ENCODE measurements around the gene RILP. TPM values are rescaled to one million over a fixed set of nuclear protein-coding genes. Genes with fewer than 3 reads are reported as not detected.
A peak's percentile ranks its signal among the peaks of the same experiment; 100 is the strongest.

The RILP gene
- polyA plus RNA-seq, 1 donor, result 9.0 TPM

DNA sequence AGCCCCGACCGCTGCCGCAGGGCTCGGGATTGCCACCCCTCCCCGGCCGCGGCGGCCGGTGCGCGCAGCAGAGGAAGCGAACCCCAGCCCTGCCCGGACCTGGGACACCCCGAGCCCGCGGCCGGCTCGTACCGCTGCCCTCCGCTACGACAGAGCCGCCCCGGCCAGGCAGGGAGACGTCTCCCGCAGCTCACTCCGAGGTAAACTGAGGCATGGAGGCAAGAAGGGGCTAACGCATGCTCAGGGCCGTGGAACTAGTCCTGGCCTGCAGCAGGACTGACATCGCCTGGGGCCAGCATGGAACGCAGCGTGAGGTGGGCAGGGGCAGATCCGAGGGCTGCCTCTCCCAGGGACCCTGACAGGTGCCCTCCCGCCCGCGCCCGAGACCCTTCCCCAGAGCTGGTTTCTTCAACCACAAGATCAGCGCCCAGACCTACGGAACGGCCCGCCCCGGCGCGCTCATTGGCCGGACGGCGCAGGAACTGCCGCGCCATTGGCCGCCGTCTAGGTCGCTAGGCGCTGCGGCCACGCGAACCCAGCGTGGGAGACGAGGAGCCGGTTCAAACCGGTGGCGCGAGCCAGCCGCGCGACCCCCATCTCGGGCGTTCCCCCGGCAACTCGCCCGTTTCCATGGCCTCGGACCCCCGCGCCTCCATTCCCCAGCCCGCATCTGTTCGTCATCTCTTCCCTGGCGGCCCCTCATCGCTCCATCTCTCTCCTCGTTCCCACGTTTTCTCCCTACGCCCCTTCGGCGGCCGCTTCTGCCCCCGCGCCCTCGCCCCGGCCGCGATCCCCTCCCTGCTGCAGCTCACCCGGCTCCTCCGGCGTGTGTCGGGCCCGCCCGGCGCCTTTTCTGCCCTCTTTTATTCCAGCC, 21.4 kb downstream of the RILP start, which contains the start of gene SLC43A2:
SLC43A2 (minus strand) TSS at position 853 of the 874 bp plus-strand sequence. CDS start 960 bp downstream, outside the sequence.
- peaks cover 5% of the 10 kb centered on the region for H3K27me3 ChIP-seq (ENCODE audit: control insufficient read depth, insufficient read depth, low read length)
- H3K36me3 ChIP-seq (ENCODE audit: control insufficient read depth, insufficient read depth, low read length), result peaks cover 7% of the 10 kb centered on the region
- WGBS (ENCODE audit: insufficient coverage, low lambda C conversion rate), result no CpG with 5 or more reads among the region's 95 CpGs
- H3K27ac ChIP-seq (ENCODE audit: low read length), result peak within 1 kb of the TSS; percentile 82
- H3K9me3 ChIP-seq (ENCODE audit: control insufficient read depth, low read depth, low read length), result no peaks in the 10 kb centered on the region
- peaks cover 37% of the 10 kb centered on the region for H3K4me1 ChIP-seq (ENCODE audit: control insufficient read depth, insufficient read depth, low read length)
- peak within 1 kb of the TSS; percentile 96 for H3K4me3 ChIP-seq (ENCODE audit: low read length)
- DNase-seq, result peak; percentile 88 to 91

- Histone ChIP-seq H3K36me3 (ENCODE audit: control insufficient read depth, insufficient read depth, low read length) (peaks cover 10% of the 10 kb centered on the region), H3K4me3 (ENCODE audit: low read length) (peak overlapping the region; percentile 96), H3K9me3 (ENCODE audit: control insufficient read depth, low read depth, low read length) (no peaks in the 10 kb centered on the region), H3K27ac (ENCODE audit: low read length) (peak overlapping the region; percentile 77), H3K4me1 (ENCODE audit: control insufficient read depth, insufficient read depth, low read length) (peaks cover 37% of the 10 kb centered on the region), H3K27me3 (ENCODE audit: control insufficient read depth, insufficient read depth, low read length) (peaks cover 5% of the 10 kb centered on the region)
- peak in 1 of 2 donors; percentile 49 for DNase-seq
- WGBS (ENCODE audit: insufficient coverage, low lambda C conversion rate), result no CpG with 5 or more reads among the region's 39 CpGs
Measured at GRCh38 chr17:1627182-1627981, 22.3 kb downstream of the RILP start.

DNA sequence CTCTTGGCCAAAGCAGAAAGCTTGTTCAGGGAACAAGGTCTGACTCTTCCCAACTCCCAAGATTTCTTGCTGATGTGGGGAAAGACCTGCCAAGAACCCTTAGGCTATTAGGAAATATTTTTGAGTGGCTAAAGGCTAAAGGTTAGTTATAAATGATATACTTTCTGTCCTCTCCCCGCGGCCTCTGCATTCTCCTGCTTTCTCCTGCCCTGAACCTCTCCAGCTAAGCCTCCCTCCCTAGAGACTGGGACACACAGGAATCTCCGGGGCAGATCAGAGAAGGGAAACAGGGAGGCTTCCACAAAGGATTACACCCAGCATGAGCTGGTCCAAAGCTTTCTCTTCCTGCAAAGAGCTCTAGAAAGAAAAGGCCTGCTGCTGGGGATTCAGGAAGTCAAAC, 23.3 kb downstream of the RILP start:
- peak overlapping the region; percentile 96 for H3K4me3 ChIP-seq (ENCODE audit: low read length)
- peaks cover 37% of the 10 kb centered on the region for H3K4me1 ChIP-seq (ENCODE audit: control insufficient read depth, insufficient read depth, low read length)
- peak in 1 of 2 donors; percentile 80 for DNase-seq
- WGBS (ENCODE audit: insufficient coverage, low lambda C conversion rate), result no CpG with 5 or more reads among the region's 3 CpGs
- H3K9me3 ChIP-seq (ENCODE audit: control insufficient read depth, low read depth, low read length), result no peaks in the 10 kb centered on the region
- H3K27ac ChIP-seq (ENCODE audit: low read length), result peak overlapping the region; percentile 77
- H3K36me3 ChIP-seq (ENCODE audit: control insufficient read depth, insufficient read depth, low read length), result peaks cover 15% of the 10 kb centered on the region
- H3K27me3 ChIP-seq (ENCODE audit: control insufficient read depth, insufficient read depth, low read length), result peaks cover 5% of the 10 kb centered on the region

DNA sequence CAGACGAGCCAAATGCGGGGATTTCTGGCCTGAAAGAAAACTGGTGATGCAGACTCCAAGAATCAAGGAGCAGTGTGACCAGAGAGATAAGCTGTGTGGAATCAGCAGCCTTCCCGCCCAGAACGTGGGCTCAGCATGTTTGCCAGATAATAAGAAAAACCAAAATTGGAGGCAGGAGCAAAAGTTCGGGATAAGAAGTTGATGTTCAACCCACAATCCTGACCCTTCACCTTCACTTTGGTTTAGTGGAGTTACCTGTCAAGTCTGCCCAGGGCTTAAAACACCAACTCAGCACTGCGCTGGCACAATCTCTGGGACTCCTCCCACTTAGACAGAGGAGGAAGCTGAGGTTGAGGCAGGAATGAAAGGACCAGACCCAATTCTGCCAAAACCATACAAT, 24.1 kb downstream of the RILP start:
- H3K4me1 ChIP-seq (ENCODE audit: control insufficient read depth, insufficient read depth, low read length), result peaks cover 43% of the 10 kb centered on the region
- peak overlapping the region; percentile 77 for H3K27ac ChIP-seq (ENCODE audit: low read length)
- peaks cover 5% of the 10 kb centered on the region for H3K27me3 ChIP-seq (ENCODE audit: control insufficient read depth, insufficient read depth, low read length)
- peak; percentile 73 to 84 for DNase-seq
- no peaks in the 10 kb centered on the region for H3K9me3 ChIP-seq (ENCODE audit: control insufficient read depth, low read depth, low read length)
- no CpG with 5 or more reads among the region's 6 CpGs for WGBS (ENCODE audit: insufficient coverage, low lambda C conversion rate)
- peaks cover 18% of the 10 kb centered on the region for H3K36me3 ChIP-seq (ENCODE audit: control insufficient read depth, insufficient read depth, low read length)
- H3K4me3 ChIP-seq (ENCODE audit: low read length), result no peak overlapping the region

DNA sequence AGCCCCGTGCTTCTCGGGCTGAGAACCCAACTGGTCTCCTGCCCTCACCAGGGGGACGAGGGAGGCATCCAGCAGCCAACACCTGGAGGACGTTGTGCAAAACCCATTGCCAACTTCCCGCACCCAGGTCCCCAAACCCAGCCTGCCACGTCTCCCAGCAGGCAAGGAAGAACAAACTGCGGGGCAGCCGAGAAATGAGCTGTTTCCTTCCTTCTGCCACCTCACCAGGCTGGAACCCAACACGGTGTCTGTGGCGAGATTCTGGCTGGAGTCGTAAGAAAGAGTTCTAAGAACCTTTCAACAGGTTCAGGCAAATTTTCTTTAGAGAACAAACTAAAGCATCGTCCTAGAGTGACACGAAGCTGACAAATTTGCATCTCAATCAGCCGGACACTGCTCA, 24.6 kb downstream of the RILP start:
- Histone ChIP-seq H3K27ac (ENCODE audit: low read length) (peak overlapping the region; percentile 77), H3K4me3 (ENCODE audit: low read length) (no peak overlapping the region), H3K9me3 (ENCODE audit: control insufficient read depth, low read depth, low read length) (no peaks in the 10 kb centered on the region), H3K4me1 (ENCODE audit: control insufficient read depth, insufficient read depth, low read length) (peaks cover 42% of the 10 kb centered on the region), H3K27me3 (ENCODE audit: control insufficient read depth, insufficient read depth, low read length) (peaks cover 5% of the 10 kb centered on the region), H3K36me3 (ENCODE audit: control insufficient read depth, insufficient read depth, low read length) (peaks cover 22% of the 10 kb centered on the region)
- WGBS (ENCODE audit: insufficient coverage, low lambda C conversion rate), result no CpG with 5 or more reads among the region's 14 CpGs
- DNase-seq, result no peak

- peaks cover 38% of the 10 kb centered on the region for H3K4me1 ChIP-seq (ENCODE audit: control insufficient read depth, insufficient read depth, low read length)
- no peaks in the 10 kb centered on the region for H3K9me3 ChIP-seq (ENCODE audit: control insufficient read depth, low read depth, low read length)
- H3K4me3 ChIP-seq (ENCODE audit: low read length), result no peak overlapping the region
- peak overlapping the region; percentile 77 for H3K27ac ChIP-seq (ENCODE audit: low read length)
- DNase-seq, result no peak
- peaks cover 23% of the 10 kb centered on the region for H3K36me3 ChIP-seq (ENCODE audit: control insufficient read depth, insufficient read depth, low read length)
- peaks cover 3% of the 10 kb centered on the region for H3K27me3 ChIP-seq (ENCODE audit: control insufficient read depth, insufficient read depth, low read length)
- no CpG with 5 or more reads among the region's 12 CpGs for WGBS (ENCODE audit: insufficient coverage, low lambda C conversion rate)
Measured at GRCh38 chr17:1624650-1625049, 25.0 kb downstream of the RILP start.

DNA sequence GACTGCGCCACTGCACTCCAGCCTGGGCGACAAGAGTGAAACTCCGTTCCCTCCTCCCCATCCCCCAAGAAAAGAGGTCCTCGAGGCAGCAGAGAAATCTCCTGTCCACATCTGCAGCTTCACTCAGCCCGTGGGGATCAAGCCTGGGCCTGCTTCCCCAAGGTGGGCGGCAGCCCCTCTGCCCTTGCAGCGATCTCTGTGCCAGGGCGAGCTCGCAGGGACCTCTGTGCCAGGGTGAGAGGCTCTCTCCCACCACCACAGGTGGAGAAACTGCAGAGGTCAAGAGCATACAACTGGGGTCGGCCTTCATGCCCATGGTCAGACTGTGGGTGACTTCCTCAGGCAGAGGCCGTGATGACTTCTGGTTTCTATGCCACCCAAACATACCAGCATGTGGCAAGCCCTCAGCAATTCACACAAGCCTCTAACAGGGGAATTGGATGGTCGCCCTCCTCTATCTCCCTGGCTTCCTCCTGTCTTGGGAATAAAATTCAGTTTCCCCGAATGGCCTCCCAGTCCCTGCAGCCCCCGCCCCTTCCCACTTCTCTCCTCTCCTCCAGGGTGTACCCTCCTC, 26.5 kb downstream of the RILP start:
- Histone ChIP-seq H3K4me3 (ENCODE audit: low read length) (no peak overlapping the region), H3K27me3 (ENCODE audit: control insufficient read depth, insufficient read depth, low read length) (no peaks in the 10 kb centered on the region), H3K4me1 (ENCODE audit: control insufficient read depth, insufficient read depth, low read length) (peaks cover 37% of the 10 kb centered on the region), H3K27ac (ENCODE audit: low read length) (no peak overlapping the region), H3K9me3 (ENCODE audit: control insufficient read depth, low read depth, low read length) (no peaks in the 10 kb centered on the region), H3K36me3 (ENCODE audit: control insufficient read depth, insufficient read depth, low read length) (peaks cover 26% of the 10 kb centered on the region)
- WGBS (ENCODE audit: insufficient coverage, low lambda C conversion rate), result no CpG with 5 or more reads among the region's 14 CpGs
- no peak for DNase-seq

DNA sequence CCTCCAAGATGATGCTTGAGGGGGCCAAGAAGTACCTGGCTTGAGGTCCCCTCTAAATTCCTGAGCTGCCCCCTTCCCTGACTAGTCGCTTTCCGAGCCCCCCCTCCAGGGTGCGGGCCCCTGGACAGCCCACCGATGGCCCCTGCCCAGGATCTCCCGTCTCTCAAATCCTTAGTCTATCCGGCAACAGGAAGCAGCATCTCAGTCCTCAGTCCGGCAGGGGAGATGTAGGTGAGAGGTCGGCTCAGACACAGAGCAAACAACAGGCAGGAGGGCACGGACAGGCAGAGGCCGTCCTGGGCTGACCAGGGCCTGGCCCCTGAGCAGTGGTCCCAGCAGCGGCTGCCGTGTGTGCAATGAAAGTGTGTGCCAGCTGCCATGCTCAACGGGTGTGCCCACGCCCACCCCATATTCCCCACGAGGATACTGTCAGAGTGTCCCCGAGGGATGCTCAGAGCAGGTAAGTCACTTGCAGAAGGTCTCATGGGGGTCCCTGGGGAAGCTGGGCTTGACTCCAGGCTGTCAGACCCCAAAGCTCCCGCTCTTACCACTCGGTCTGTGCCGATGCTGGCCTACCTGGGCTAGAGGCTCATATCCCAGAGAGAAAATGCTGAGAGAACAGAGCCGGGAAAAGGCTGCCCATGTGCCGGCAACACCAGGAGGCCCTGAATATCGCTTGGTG, 28.3 kb downstream of the RILP start:
- WGBS (ENCODE audit: insufficient coverage, low lambda C conversion rate), result no CpG with 5 or more reads among the region's 22 CpGs
- H3K27ac ChIP-seq (ENCODE audit: low read length), result no peak overlapping the region
- no peaks in the 10 kb centered on the region for H3K9me3 ChIP-seq (ENCODE audit: control insufficient read depth, low read depth, low read length)
- H3K27me3 ChIP-seq (ENCODE audit: control insufficient read depth, insufficient read depth, low read length), result no peaks in the 10 kb centered on the region
- H3K4me3 ChIP-seq (ENCODE audit: low read length), result no peak overlapping the region
- DNase-seq, result no peak
- H3K36me3 ChIP-seq (ENCODE audit: control insufficient read depth, insufficient read depth, low read length), result peaks cover 30% of the 10 kb centered on the region
- H3K4me1 ChIP-seq (ENCODE audit: control insufficient read depth, insufficient read depth, low read length), result peaks cover 31% of the 10 kb centered on the region

- no CpG with 5 or more reads among the region's 13 CpGs for WGBS (ENCODE audit: insufficient coverage, low lambda C conversion rate)
- DNase-seq, result no peak
- H3K4me3 ChIP-seq (ENCODE audit: low read length), result no peak overlapping the region
- H3K27ac ChIP-seq (ENCODE audit: low read length), result no peak overlapping the region
- peaks cover 34% of the 10 kb centered on the region for H3K36me3 ChIP-seq (ENCODE audit: control insufficient read depth, insufficient read depth, low read length)
- H3K9me3 ChIP-seq (ENCODE audit: control insufficient read depth, low read depth, low read length), result no peaks in the 10 kb centered on the region
- H3K27me3 ChIP-seq (ENCODE audit: control insufficient read depth, insufficient read depth, low read length), result no peaks in the 10 kb centered on the region
- H3K4me1 ChIP-seq (ENCODE audit: control insufficient read depth, insufficient read depth, low read length), result peaks cover 29% of the 10 kb centered on the region
Measured at GRCh38 chr17:1620486-1620885, 29.2 kb downstream of the RILP start.

Measured in large intestine (tissue), 3 donors.